SK-MEL-5 (cell line): ENCODE measurements around the gene OCA2. TPM values are rescaled to one million over a fixed set of nuclear protein-coding genes. Genes with fewer than 3 reads are reported as not detected.
"Not testable (repeated sequence)": the region's sequence is repeated elsewhere in the genome, so short reads cannot be mapped to it uniquely, and the experiment has no call there.

Source experiments
- DNase-seq: peaks from one replicate; pipeline ENCODE4 v3.0.0-alpha.2; 2016; ENCODE audit warnings: low read depth, low spot score
- in situ Hi-C: cut with HindIII; loops from 2 replicates; pipeline ENCODE4 v1.10.0; 2016; ENCODE audit warnings: low sequenced_read_pairs, high pct_unique_total_duplicates, low pct_unique_long_range_greater_than_20kb
- polyA plus RNA-seq, 2 experiments: library from polyadenylated mRNA; depleted of rRNA; stranded (reverse); fragments of >200 nt; gene quantifications; 2 replicates each; pipeline ENCODE4 v1.2.3, GENCODE V29; 2015
- total RNA-seq: library from RNA; depleted of rRNA; stranded (reverse); fragments of >200 nt; shearing (Covaris generic); gene quantifications from 2 replicates; pipeline ENCODE4 v1.2.3, GENCODE V29; 2014; rRNA removed

Gene OCA2
- total RNA-seq: 200 and 219 TPM in 2 replicates
- 161 and 208 TPM in 2 replicates for polyA plus RNA-seq (2015; cell fraction: cytosol; rRNA removed)
- 202 and 221 TPM in 2 replicates for polyA plus RNA-seq (2015; cell fraction: nucleus; rRNA removed)

GRCh38 chr15:28098766-28099554 is at the start of gene OCA2:
Gene OCA2, minus strand, starts transcription at chr15:28099315. Its CDS starts 17,441 bp downstream, at chr15:28081874.
- in situ Hi-C loops: no loop called here
- peak; percentile 89 for DNase-seq

- no peak for DNase-seq
- in situ Hi-C loops: no loop called here
These were observed 48.7 kb upstream of the OCA2 start for GRCh38 chr15:28147801-28148200.

DNA sequence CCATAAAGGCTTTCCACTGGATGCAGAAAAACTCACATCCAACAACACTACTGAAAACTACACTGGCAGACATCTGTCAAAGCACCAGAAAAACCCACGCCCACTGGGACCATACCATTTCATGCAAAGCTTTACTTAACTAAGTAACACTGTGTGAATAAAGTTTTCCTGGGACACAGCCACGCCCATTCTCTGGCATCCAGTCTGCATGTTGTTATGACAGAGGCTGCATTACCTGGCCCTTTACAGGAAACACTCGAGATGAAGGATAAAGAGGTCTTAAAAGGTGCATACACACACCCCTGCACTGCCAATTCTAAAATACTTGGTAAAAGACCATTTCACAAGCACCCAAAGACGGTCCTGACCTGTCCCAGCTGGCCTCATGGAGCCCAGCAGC is 46.3 kb upstream of the OCA2 start:
- in situ Hi-C loops, DNase-seq: not testable (repeated sequence)

- in situ Hi-C loops: no loop called here
- DNase-seq: no peak
These were observed 40.9 kb upstream of the OCA2 start for GRCh38 chr15:28140062-28140461.

- in situ Hi-C loops, DNase-seq: not testable (repeated sequence)
These were observed 38.4 kb upstream of the OCA2 start for GRCh38 chr15:28137408-28138039.

DNA sequence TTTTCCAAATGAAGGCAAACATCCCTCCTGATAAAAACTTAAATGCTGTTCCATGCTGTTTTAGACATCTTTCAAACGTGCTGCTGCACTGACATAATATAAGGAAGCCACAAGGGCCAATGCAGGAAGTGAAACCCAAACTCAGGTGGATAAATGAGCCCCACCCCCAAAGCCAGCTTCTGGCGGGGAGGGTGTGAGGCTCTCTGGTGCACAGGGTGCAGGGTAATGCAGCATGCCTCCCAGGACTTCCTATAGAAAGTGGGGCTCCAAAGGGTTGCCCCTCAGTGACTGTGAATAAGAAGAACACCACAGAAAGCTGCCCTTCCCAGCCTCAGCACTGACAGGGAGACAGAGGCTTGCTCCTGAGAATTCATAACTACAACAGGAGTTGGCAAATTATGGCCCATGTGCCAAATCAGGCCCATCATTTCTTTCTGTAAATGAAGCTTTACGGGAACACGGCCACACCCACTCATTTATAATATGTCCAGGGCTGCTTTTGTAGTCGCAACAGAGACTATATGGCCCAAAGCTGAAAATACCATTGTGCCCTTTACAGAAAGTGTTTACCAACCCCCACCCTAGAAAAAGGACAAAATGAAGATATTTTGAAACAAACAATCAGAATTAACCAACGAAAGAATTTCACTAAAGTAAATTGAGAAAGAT is 37.3 kb upstream of the OCA2 start:
- DNase-seq, in situ Hi-C loops: not testable (repeated sequence)

GRCh38 chr15:28133281-28133680 is 34.2 kb upstream of the OCA2 start:
- in situ Hi-C loops: no loop called here
- DNase-seq: no peak

- peak; percentile 32 for DNase-seq
- in situ Hi-C loops: no loop called here
These were observed 33.6 kb upstream of the OCA2 start for GRCh38 chr15:28132524-28133275.

GRCh38 chr15:28131946-28132345 is 32.8 kb upstream of the OCA2 start:
- in situ Hi-C loops: no loop called here

DNA sequence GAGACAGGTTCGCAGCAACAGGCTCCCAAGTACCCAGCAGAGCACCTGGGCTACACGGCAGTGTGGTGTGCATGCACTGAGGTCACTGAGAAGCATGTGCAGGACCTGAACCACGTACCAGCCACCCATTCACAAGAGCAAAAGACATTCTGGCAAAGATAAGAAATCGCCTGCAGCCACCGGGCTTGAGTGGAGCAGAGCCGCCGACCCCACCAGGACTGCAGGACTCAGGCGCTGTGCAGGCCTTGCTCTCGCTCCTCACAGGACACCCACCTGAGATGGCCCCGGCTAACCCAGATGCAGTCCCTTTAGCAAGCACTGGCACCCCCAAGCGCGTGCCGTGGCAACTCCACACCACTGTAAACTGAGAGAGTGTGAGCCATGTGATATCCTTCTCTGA is 32.3 kb upstream of the OCA2 start:
- DNase-seq: no peak
- in situ Hi-C loops: no loop called here

More at GRCh38 chr15:28131946-28132345, 32.8 kb upstream of the OCA2 start:
- DNase-seq: no peak

DNA sequence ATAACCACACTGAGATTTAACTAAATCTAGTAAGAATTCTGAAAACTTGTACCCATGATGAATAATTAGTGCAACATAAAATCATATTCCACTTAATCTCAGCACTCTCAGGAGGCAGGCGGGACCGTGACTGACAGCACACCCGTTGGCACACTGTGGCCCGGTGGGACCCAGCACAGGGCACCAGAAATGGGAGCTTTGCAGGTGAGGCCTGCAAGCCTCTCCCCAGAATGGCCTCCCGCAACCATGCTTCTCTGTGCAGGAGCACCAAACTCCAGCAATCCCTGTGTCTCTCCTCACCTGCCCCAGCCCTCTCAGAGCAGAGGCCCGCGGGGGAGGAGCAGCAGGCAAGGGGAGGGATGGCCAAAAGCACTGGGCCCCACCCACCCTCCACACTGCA is 31.5 kb upstream of the OCA2 start:
- in situ Hi-C loops: no loop called here
- no peak for DNase-seq

GRCh38 chr15:28129231-28129848 is 30.2 kb upstream of the OCA2 start:
- in situ Hi-C loops: no loop called here
- no peak for DNase-seq

- DNase-seq: peak; percentile 34
- in situ Hi-C loops: no loop called here
These were observed 28.9 kb upstream of the OCA2 start for GRCh38 chr15:28128031-28128430.

DNA sequence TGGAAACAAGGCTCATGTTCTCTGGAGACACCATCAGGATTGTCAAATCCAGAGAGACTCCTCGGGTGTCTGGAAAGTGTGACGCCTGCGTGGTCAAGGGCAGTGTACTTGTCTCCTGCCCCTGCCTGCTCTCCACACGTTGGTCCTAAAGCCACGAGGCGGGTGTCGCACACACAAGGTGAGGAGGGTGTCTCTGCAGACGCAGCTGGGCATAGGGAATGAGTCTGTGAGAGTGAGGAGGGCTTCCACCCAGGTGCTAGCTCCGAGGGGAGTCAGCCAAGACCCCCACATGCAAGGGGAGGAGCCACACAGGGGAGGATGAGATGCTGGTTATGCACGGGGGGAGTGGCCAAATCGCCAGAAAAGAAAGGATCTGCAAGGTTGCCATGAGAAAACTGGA is 27.9 kb upstream of the OCA2 start:
- DNase-seq: no peak
- in situ Hi-C loops: no loop called here

DNA sequence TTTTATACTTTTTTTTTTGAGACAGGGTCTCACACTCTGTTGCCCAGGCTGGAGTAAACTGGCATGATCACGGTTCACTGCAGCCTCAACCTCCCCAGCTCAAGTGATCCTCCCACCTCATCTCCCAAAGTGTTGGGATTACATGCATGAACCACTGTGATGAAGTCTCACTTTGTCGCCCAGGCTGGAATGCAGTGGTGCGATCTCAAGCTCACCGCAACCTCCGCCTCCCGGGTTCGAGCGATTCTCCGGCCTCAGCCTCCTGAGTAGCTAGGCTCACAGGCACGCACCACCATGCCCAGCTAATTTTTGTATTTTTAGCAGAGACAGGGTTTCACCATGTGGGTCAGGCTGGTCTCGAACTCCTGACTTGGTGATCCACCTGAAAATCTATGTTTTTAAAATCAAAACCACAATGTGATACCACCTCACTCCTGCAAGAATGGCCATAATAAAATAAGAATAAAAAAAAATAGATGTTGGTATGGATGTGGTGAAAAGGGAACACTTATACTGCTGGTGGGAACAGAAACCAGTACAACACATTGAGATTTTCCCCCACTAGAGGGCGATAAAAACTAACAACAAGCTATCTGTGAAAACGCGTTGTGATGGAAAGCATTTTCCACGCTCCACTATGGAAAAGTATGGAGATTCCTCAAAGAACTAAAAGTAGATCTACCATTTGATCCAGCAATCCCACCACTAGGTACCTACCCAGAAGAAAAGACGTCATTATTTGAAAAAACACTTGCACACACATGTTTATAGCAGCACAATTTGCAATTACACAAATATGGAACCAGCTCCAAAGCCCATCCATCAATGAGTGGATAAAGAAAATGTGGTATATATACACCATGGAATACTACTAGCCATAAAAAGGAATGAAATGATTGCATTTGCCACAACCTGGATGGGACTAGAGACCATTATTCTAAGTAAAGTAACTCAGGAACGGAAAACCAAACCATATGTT is 26.8 kb upstream of the OCA2 start:
- in situ Hi-C loops: no loop called here
- peak; percentile 82 for DNase-seq

DNA sequence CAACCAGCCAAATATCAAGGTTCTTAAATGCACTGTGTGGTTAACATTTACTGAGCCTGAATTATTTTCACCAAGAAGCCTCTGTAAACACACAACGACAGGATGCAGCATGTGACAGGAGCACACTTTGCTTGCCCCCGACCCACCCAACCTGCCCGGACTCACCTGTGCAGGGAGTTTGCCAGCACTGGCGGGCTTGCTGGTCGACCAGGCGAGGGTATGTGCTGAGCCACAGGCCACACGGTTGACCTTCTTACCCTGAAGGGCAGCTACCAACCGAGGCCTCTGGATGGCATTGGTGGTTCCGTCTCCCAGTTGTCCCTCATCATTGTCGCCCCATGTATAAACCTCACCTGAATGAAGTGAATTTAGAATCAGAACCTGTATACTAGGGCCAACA is 25.7 kb upstream of the OCA2 start:
- no peak for DNase-seq
- in situ Hi-C loops: no loop called here
